UCSD-AML1 (cell line): ENCODE measurements around the gene PNPLA7.
"Not testable (repeated sequence)": the region's sequence is repeated elsewhere in the genome, so short reads cannot be mapped to it uniquely, and the experiment has no call there.

Experiments
- DNase-seq: peaks from one replicate; lab custom pipeline; 2025; ENCODE audit not compliant: unreplicated experiment; lab: John Stamatoyannopoulos, UW

PNPLA7 gene

GRCh38 chr9:137575716-137576411 is 25.7 kb upstream of the PNPLA7 start:
- no peak for DNase-seq

DNA sequence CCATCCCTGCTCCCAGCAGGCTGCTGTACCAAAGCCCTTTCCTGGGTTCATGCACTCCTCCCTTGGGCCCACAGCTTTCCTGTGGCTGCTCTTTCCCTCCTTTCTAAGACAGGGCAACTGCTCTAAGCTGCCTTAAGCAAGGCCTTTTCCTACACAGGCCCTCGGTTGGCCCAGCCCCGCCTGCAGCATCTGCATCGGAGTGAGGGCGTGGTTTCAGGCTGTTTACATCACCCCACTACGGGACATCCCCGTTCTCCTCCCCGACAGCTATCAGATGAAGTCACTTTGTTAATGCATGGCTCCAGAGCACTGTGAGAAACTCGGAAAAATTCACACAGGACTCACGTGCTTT is 25.1 kb upstream of the PNPLA7 start:
- DNase-seq: no peak

GRCh38 chr9:137574192-137574591 is 24.0 kb upstream of the PNPLA7 start:
- DNase-seq: no peak

GRCh38 chr9:137570566-137570965 is 20.4 kb upstream of the PNPLA7 start:
- DNase-seq: no peak

DNA sequence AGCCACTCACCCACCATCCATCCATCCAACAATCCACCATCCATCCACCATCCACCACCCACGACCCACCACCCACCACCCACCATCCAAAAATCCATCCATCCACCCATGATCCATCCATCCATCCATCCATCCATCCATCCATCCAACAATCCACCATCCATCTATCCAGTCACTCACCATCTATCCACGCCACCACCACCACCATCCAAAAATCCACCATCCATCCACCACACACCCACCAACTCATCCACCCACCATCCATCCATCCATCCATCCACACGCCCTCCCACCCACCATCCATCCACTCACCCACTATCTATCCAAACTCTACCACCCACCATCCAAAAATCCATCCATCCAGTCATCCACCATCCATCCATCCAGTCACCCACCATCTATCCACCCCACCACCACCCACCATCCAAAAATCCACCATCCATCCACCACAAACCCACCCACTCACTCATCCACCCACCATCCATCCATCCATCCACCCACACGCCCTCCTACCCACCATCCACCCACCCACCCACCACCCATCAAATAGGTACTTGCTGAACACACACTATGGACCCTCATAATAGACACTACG is 19.5 kb upstream of the PNPLA7 start:
- DNase-seq: no peak

GRCh38 chr9:137568445-137568844 is 18.2 kb upstream of the PNPLA7 start:
- not testable (repeated sequence) for DNase-seq

DNA sequence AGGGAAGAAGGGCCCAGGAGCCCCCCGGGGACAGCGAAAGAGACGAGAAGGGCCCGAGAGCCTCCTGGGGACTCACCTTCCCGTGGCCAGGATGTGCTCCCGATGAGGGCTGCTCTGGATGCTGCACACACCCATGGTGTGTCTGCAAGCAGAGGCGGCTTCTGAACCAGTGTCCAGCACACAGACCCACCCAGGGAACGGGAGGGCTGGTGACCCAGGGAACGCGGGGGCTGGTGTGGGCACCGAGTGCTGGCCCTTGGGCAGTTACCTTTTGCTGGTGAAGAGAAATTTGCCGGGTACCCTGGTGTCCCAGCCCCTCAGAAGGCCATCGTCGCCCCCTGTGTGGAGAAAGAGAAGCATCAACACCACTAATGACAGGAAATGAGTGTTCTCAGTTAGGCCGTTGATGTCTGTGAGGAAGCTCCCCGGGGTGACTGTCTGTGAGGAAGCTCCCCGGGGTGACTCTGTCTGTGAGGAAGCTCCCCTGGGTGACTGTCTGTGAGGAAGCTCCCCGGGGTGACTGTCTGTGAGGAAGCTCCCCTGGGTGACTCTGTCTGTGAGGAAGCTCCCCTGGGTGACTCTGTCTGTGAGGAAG is 14.7 kb upstream of the PNPLA7 start:
- no peak for DNase-seq

DNA sequence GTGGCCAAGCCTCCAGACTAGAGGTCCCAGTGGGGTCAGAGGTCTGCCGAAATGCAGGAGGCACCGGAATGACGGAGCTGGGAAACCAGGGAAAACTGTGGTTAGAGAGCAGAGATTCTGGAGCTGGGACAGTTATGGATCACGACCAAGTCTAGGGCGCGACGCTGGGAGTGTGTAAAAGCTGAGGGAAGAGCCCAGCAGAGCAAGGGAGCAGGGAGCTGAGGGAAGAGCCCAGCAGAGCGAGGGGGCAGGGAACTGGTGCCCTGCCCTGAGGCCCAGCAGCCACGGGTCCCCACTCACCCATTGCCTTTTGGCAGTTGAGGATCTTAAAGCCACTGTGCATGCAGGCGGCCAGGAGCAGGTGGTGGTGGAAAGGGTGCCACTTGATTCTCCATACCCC is 13.9 kb upstream of the PNPLA7 start:
- DNase-seq: no peak

DNA sequence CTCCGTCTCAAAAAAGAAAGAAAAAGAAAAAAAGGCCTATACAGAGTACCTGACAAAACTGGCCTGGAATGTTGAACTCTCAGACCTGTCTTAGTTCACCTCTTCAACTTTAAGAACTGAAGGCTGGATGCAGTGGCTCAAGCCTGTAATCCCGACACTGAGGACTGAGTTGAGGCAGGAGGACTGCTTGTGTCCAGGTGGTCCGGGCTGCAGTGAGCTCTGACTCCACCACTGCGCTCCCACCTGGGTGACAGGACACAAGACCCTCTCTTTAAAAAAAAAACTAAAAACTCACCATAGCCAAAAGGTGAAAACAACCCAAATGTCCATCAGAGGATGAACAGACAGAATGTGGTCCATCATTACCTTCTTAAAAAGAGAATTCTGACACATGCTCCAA is 7.9 kb upstream of the PNPLA7 start:
- no peak for DNase-seq

DNA sequence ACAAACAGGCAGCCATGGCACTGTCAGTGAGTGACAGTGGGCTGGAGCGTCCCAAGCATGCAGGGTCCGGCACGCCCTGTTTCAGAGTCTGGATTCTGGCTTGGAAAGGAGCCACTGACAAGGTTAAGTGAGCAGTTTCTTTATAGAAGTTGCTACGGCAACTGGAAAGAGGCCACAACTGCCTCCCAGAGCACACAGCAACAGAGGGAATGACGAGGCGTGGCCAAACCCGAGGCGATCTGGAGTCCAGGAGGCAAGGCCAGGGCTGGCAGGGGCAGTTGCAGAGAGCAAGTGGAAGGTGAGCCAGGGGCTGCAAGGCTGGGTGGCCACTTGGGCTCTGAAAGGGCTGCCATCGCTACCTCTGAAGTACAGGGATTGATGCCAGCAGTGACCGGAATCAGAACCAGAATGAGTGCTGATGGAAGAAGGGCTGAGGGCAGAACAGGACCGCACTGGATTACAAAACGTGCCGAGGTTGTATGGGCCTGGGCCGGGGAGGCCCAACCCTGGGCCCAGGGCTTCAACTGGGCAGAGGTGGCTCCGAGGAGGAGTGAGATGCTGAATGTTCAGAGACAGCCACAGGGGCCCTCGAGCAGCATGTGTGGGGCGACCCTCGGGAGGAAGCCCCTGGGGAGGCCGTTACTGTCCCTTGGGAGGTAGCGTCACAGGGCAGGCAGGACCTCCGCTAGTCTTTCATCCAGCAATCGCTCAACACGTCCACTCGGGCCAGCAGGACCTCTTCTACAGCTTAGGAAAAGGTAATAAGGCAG is 6.1 kb upstream of the PNPLA7 start:
- DNase-seq: no peak

GRCh38 chr9:137555179-137555578 is 5.0 kb upstream of the PNPLA7 start:
- no peak for DNase-seq

- DNase-seq: no peak
These were observed 4.1 kb upstream of the PNPLA7 start for GRCh38 chr9:137554349-137554748.

DNA sequence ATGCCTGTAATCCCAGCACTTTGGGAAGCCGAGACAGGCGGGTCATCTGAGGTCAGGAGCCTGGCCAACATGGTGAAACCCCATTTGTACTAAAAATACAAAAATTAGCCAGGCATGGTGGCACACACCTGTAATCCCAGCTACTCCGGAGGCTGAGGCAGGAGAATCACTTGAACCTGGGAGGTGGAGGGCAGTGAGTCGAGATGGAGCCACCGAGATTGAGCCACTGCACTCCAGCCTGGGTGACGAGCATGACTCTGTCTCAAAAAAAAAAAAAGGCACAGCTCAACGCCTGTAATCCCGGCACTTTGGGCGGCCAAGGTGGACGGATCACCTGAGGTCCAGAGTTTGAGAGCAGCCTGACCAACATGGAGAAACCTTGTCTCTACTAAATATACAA is 3.5 kb upstream of the PNPLA7 start:
- not testable (repeated sequence) for DNase-seq

DNA sequence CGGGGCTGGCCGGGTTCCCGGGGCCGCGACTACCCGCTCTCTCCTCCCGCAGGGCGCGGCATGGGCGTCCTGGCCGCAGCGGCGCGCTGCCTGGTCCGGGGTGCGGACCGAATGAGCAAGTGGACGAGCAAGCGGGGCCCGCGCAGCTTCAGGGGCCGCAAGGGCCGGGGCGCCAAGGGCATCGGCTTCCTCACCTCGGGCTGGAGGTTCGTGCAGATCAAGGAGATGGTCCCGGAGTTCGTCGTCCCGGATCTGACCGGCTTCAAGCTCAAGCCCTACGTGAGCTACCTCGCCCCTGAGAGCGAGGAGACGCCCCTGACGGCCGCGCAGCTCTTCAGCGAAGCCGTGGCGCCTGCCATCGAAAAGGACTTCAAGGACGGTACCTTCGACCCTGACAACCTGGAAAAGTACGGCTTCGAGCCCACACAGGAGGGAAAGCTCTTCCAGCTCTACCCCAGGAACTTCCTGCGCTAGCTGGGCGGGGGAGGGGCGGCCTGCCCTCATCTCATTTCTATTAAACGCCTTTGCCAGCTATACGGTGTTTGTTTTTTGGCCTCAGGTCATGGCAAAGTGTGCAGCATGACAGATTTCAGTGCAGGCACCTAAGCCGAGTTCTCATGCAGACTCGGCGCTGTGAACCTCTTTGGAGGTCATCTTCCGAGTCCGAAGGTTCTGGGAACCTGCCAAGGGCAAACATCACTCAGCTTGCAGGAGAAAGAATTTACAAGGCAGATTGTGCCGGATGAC is 2.0 kb upstream of the PNPLA7 start:
- DNase-seq: no peak

GRCh38 chr9:137551264-137552021 is 1.2 kb upstream of the PNPLA7 start, which contains the start of gene MRPL41:
Gene MRPL41, plus strand, starts transcription at chr9:137551879. Its CDS starts 203 bp downstream, at chr9:137552082.
- peak; percentile 90 for DNase-seq

GRCh38 chr9:137550958-137551263 is 709 bp upstream of the PNPLA7 start:
- DNase-seq: not testable (repeated sequence)

GRCh38 chr9:137547687-137548543 is 2.3 kb downstream of the PNPLA7 start:
- no peak for DNase-seq

- DNase-seq: no peak
These were observed 5.1 kb downstream of the PNPLA7 start for GRCh38 chr9:137545123-137545522.

GRCh38 chr9:137544176-137544760 is 5.9 kb downstream of the PNPLA7 start:
- no peak for DNase-seq
